Neural cell (in vitro differentiated cells): ENCODE results near the gene TRAF3. TPM values are rescaled to one million over a fixed set of nuclear protein-coding genes. Genes with fewer than 3 reads are reported as not detected.

Experiments
- H2AFZ ChIP-seq: fragments of 200-600, 300-800 bp; sonication (generic), shearing (Covaris generic); 2 replicates; pipeline ENCODE4 v1.6.0; 2014; ENCODE audit warnings: low read depth, mild to moderate bottlenecking, antibody characterized with exemption, low read length, moderate library complexity
- H3F3A ChIP-seq: fragments of 200-600 bp; shearing (Covaris generic); 2 replicates; pipeline ENCODE4 v1.6.1; 2016; ENCODE audit warnings: mild to moderate bottlenecking, moderate library complexity, mixed read lengths, antibody characterized with exemption, low read length; ENCODE audit not compliant: insufficient read depth, poor library complexity, severe bottlenecking
- H3K27ac ChIP-seq: fragments of 200-600, 300-800 bp; sonication (generic), shearing (Covaris generic); 2 replicates; pipeline ENCODE4 v1.5.1; 2014; ENCODE audit warnings: mild to moderate bottlenecking, low read length, moderate library complexity
- H3K27me3 ChIP-seq: fragments of 300-800, 200-600 bp; sonication (generic), shearing (Covaris generic); 2 replicates; pipeline ENCODE4 v1.6.0; 2014; ENCODE audit warnings: mild to moderate bottlenecking, low read depth, low read length, moderate library complexity; ENCODE audit not compliant: insufficient read depth
- H3K36me3 ChIP-seq: fragments of 300-800, 200-600 bp; sonication (generic), shearing (Covaris generic); 2 replicates; pipeline ENCODE4 v1.5.1; 2014; ENCODE audit warnings: mild to moderate bottlenecking, antibody characterized with exemption, low read length, moderate library complexity; ENCODE audit not compliant: insufficient read depth
- H3K4me2 ChIP-seq: fragments of 300-800, 200-600 bp; sonication (generic), shearing (Covaris generic); 2 replicates; pipeline ENCODE4 v1.6.0; 2014; ENCODE audit warnings: mild to moderate bottlenecking, low read length
- H3K4me3 ChIP-seq: fragments of 300-800, 200-600 bp; sonication (generic), shearing (Covaris generic); 2 replicates; pipeline ENCODE4 v1.5.1; 2014; ENCODE audit warnings: mild to moderate bottlenecking, low read length, moderate library complexity
- H3K79me2 ChIP-seq: fragments of 200-600 bp; shearing (Covaris generic); replicated peaks from 2 replicates; pipeline ENCODE4 v1.6.0; 2014; ENCODE audit warnings: mild to moderate bottlenecking, low read length, moderate library complexity; ENCODE audit not compliant: insufficient read depth
- H3K9ac ChIP-seq: fragments of 300-800, 200-600 bp; sonication (generic), shearing (Covaris generic); 2 replicates; pipeline ENCODE4 v1.6.1; 2016; ENCODE audit warnings: mild to moderate bottlenecking, low read length, mixed read lengths
- H3K9me2 ChIP-seq: fragments of 200-600 bp; shearing (Covaris generic); 2 replicates; pipeline ENCODE4 v1.6.1; 2016; ENCODE audit warnings: mild to moderate bottlenecking, low read length, mixed read lengths; ENCODE audit not compliant: insufficient read depth
- H3K9me3 ChIP-seq: fragments of 200-600, 300-800 bp; sonication (generic), shearing (Covaris generic); 2 replicates; pipeline ENCODE4 v1.6.1; 2016; ENCODE audit warnings: mild to moderate bottlenecking, mixed run types, low read length, moderate library complexity, mixed read lengths
- H4K20me1 ChIP-seq: fragments of 200-600 bp; shearing (Covaris generic); 2 replicates; pipeline ENCODE4 v1.6.1; 2016; ENCODE audit warnings: mild to moderate bottlenecking, mixed run types; ENCODE audit not compliant: insufficient read depth
- CTCF ChIP-seq: fragments of 450-650 bp; IDR thresholded peaks from 2 replicates; pipeline ENCODE4 v1.5.1; 2014; ENCODE audit warnings: antibody characterized with exemption, mild to moderate bottlenecking, moderate library complexity; ENCODE audit not compliant: poor library complexity, severe bottlenecking
- EP300 ChIP-seq: fragments of 450-650 bp; conservative IDR thresholded peaks from 2 replicates; pipeline ENCODE4 v1.6.1; 2014; ENCODE audit warnings: antibody characterized with exemption, mild to moderate bottlenecking, moderate library complexity; ENCODE audit not compliant: poor library complexity, severe bottlenecking
- EZH2 ChIP-seq: fragments of 200-600, 300-800 bp; shearing (Covaris generic), sonication (generic); IDR thresholded peaks from 2 replicates; pipeline ENCODE4 v1.6.1; 2014; ENCODE audit warnings: antibody characterized with exemption, low read length, borderline replicate concordance, mild to moderate bottlenecking; ENCODE audit not compliant: insufficient read depth, poor library complexity, severe bottlenecking
- MXI1 ChIP-seq: fragments of 450-650 bp; conservative IDR thresholded peaks from 2 replicates; pipeline ENCODE4 v1.6.1; 2014; ENCODE audit warnings: antibody characterized with exemption, mild to moderate bottlenecking; ENCODE audit not compliant: poor library complexity, severe bottlenecking
- POLR2AphosphoS5 ChIP-seq: IDR thresholded peaks from 2 replicates; pipeline ENCODE4 v1.6.1; 2012
- RAD21 ChIP-seq: fragments of 450-650 bp; conservative IDR thresholded peaks from 2 replicates; pipeline ENCODE4 v1.6.1; 2014; ENCODE audit warnings: antibody characterized with exemption, mild to moderate bottlenecking, moderate library complexity
- REST ChIP-seq: IDR thresholded peaks from 2 replicates; pipeline ENCODE4 v1.6.1; 2012; ENCODE audit warnings: borderline replicate concordance
- SMC3 ChIP-seq: fragments of 450-650 bp; conservative IDR thresholded peaks from 2 replicates; pipeline ENCODE4 v1.6.1; 2014; ENCODE audit warnings: antibody characterized with exemption, mild to moderate bottlenecking, moderate library complexity; ENCODE audit not compliant: poor library complexity
- TAF1 ChIP-seq: IDR thresholded peaks from 2 replicates; pipeline ENCODE4 v1.6.1; 2012; ENCODE audit warnings: low read depth
- polyA plus RNA-seq: library from polyadenylated mRNA; depleted of rRNA; stranded (reverse); fragments of >200 nt; gene quantifications from 2 replicates; pipeline ENCODE4 v1.2.3, GENCODE V29; 2014

The TRAF3 gene
- polyA plus RNA-seq, 1 donor from 2014 or later, result 13.3 TPM

GRCh38 chr14:102827716-102828115 lies 50.5 kb downstream of the TRAF3 start:
- peak overlapping the region; percentile 24 for H3K9ac ChIP-seq
- H4K20me1 ChIP-seq, result no peaks in the 10 kb centered on the region
- H3F3A ChIP-seq, result no peaks in the 10 kb centered on the region
- H3K36me3 ChIP-seq, result no peaks in the 10 kb centered on the region
- no peaks in the 10 kb centered on the region for H3K9me2 ChIP-seq
- H3K4me3 ChIP-seq, result peak overlapping the region; percentile 51
- TF ChIP-seq EZH2, result no peak
- TF ChIP-seq EP300, result no peak
- no peak for TF ChIP-seq RAD21
- TF ChIP-seq POLR2AphosphoS5, result no peak
- no peak for TF ChIP-seq CTCF
- TF ChIP-seq MXI1, result no peak
- TF ChIP-seq SMC3, result no peak
- no peak for TF ChIP-seq REST
- no peak for TF ChIP-seq TAF1
- H3K79me2 ChIP-seq, result no peaks in the 10 kb centered on the region
- no peak overlapping the region for H2AFZ ChIP-seq
- no peaks in the 10 kb centered on the region for H3K9me3 ChIP-seq
- H3K27ac ChIP-seq, result peak overlapping the region; percentile 55
- H3K27me3 ChIP-seq, result no peaks in the 10 kb centered on the region
- no peak overlapping the region for H3K4me2 ChIP-seq

- Histone ChIP-seq H3K9me3 (no peaks in the 10 kb centered on the region), H3F3A (no peaks in the 10 kb centered on the region), H3K27ac (peak overlapping the region; percentile 55), H2AFZ (no peak overlapping the region), H3K36me3 (no peaks in the 10 kb centered on the region), H3K9ac (peak overlapping the region; percentile 24), H3K9me2 (no peaks in the 10 kb centered on the region), H3K4me2 (peak overlapping the region; percentile 45), H3K4me3 (peak overlapping the region; percentile 51), H3K79me2 (no peaks in the 10 kb centered on the region), H3K27me3 (no peaks in the 10 kb centered on the region), H4K20me1 (no peaks in the 10 kb centered on the region)
- TF ChIP-seq POLR2AphosphoS5 (peak; percentile 89), RAD21 (no peak), EZH2 (no peak), TAF1 (no peak), EP300 (peak; percentile 19)
Observed at GRCh38 chr14:102828151-102828550, 50.9 kb downstream of the TRAF3 start.
